Measurements from ENCODE around the gene MAML2.

The MAML2 gene

DNA sequence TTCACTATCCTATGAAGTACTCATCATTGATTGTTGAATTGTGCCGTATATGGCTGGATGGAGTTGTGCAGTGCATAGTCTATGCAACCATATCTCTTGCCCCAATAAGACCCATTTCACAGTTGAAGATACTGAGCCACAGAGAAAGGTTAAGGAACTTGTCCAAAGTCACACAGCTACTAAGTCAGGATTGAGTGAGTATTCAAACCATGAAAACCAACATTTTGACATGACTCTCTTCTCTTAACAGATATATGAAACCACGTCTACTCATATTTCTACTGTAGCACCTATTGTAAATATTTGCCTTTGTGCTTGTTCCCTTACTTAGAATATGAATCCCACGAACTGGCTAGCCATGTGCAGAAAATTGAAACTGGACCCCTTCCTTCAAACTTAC is 58.1 kb downstream of the MAML2 start:
- TF ChIP-seq, protein P1, sequence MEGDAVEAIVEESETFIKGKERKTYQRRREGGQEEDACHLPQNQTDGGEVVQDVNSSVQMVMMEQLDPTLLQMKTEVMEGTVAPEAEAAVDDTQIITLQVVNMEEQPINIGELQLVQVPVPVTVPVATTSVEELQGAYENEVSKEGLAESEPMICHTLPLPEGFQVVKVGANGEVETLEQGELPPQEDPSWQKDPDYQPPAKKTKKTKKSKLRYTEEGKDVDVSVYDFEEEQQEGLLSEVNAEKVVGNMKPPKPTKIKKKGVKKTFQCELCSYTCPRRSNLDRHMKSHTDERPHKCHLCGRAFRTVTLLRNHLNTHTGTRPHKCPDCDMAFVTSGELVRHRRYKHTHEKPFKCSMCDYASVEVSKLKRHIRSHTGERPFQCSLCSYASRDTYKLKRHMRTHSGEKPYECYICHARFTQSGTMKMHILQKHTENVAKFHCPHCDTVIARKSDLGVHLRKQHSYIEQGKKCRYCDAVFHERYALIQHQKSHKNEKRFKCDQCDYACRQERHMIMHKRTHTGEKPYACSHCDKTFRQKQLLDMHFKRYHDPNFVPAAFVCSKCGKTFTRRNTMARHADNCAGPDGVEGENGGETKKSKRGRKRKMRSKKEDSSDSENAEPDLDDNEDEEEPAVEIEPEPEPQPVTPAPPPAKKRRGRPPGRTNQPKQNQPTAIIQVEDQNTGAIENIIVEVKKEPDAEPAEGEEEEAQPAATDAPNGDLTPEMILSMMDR (IDR thresholded peaks at IDR 0.05; ENCODE audit: extremely low read depth, insufficient read depth, missing control alignments) = no peak
- in situ Hi-C loops (cut with MboI; ENCODE audit: low pct_unique_long_range_greater_than_20kb, low sequenced_read_pairs, unreplicated experiment) = no loop called here
- no peak for DNase-seq (ENCODE audit: low spot score)

DNA sequence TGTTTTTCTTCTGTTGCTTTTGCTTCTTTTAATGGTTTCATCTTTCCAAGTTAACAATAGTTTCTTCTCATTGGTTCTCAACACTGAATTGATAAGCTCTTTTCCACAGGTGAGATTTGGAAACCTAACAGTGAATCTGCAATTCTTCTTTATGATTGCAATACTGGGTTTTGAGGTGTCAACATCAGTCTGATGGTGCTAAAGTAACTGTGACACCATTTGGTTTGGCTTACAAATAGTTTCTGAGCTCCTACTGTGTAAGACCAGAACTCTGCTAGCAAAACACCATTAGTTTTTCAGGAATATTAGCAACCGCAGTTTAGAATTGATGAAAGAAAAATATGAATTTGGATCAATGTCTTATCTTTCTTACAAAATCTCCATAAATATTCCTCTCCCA is 58.6 kb downstream of the MAML2 start:
- DNase-seq (ENCODE audit: low spot score) = no peak
- in situ Hi-C loops (cut with MboI; ENCODE audit: low pct_unique_long_range_greater_than_20kb, low sequenced_read_pairs, unreplicated experiment) = no loop called here
- TF ChIP-seq, protein P1 (IDR thresholded peaks at IDR 0.05; ENCODE audit: extremely low read depth, insufficient read depth, missing control alignments) = no peak

DNA sequence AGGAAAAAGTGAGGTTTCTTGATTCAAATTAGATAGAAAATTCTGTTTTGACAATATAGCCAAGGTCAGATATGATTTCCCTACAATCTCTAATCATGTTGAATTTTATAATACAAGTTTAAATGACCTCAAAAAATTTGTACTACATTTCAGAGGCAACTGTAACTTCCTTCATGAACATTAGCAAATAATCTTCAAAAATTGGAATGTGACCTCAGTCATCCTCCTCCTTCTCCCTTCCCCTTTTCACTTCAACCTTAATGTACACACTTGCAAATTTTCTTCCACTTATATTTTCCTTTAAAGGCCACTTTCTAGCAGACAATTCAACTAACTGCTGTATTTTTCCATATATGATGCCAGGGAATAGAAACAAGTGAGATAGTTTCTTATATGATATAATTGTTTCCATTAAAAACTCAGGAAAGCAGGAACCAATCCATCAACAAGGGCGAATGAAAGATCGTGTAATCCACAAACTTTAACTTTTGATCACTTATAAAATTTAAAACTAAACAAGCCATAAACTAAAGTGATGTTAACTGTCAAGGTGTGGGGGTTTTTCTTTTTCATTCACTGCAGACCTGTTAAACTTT is 60.3 kb downstream of the MAML2 start:
- TF ChIP-seq, protein P1 (IDR thresholded peaks at IDR 0.05; ENCODE audit: extremely low read depth, insufficient read depth, missing control alignments) = no peak
- in situ Hi-C loops (cut with MboI; ENCODE audit: low pct_unique_long_range_greater_than_20kb, low sequenced_read_pairs, unreplicated experiment) = no loop called here
- DNase-seq (ENCODE audit: low spot score) = no peak

DNA sequence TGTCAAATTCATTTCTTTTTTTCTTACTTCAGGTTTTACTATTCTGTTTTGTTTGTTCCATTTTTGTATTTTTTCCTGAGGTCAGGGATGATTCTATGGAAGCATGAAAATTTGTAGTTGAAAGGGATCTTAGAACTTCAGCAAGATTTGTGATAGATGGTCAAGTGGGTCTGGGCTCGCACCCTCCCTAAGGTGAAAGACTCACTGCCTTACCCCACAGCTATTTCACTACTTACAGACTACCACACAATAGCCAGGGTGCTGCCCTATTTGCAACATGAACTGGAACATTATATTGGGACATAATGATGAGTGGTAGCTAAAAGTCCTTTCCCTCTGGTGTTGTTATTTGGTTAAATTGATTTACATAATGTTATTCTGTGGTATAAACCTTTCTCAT is 62.6 kb downstream of the MAML2 start:
- in situ Hi-C loops (cut with MboI; ENCODE audit: low pct_unique_long_range_greater_than_20kb, low sequenced_read_pairs, unreplicated experiment) = no loop called here
- TF ChIP-seq, protein P1 (IDR thresholded peaks at IDR 0.05; ENCODE audit: extremely low read depth, insufficient read depth, missing control alignments) = no peak

DNA sequence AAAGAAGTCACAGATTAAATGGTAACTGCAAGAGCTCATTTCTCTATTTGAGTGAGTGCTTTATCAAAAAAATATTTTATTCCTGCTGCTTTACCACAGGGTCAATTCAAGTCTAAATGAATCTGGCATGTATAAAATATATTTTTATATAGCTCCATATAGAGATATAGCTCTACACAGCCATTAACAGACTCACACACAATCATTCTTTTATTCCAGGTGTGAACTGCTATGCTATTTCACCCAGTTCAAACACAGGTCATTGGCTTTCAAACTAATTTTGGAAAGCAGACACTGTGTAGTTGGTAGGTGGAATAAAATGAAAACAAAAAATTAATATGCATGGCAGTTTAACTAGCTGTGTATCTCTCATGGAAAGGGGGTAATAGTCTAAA is 63.1 kb downstream of the MAML2 start:
- TF ChIP-seq, protein P1 (IDR thresholded peaks at IDR 0.05; ENCODE audit: extremely low read depth, insufficient read depth, missing control alignments) = no peak
- no peak for DNase-seq (ENCODE audit: low spot score)
- in situ Hi-C loops (cut with MboI; ENCODE audit: low pct_unique_long_range_greater_than_20kb, low sequenced_read_pairs, unreplicated experiment) = no loop called here

More for the DNA sequence above, 62.6 kb downstream of the MAML2 start:
- DNase-seq (ENCODE audit: low spot score) = no peak

DNA sequence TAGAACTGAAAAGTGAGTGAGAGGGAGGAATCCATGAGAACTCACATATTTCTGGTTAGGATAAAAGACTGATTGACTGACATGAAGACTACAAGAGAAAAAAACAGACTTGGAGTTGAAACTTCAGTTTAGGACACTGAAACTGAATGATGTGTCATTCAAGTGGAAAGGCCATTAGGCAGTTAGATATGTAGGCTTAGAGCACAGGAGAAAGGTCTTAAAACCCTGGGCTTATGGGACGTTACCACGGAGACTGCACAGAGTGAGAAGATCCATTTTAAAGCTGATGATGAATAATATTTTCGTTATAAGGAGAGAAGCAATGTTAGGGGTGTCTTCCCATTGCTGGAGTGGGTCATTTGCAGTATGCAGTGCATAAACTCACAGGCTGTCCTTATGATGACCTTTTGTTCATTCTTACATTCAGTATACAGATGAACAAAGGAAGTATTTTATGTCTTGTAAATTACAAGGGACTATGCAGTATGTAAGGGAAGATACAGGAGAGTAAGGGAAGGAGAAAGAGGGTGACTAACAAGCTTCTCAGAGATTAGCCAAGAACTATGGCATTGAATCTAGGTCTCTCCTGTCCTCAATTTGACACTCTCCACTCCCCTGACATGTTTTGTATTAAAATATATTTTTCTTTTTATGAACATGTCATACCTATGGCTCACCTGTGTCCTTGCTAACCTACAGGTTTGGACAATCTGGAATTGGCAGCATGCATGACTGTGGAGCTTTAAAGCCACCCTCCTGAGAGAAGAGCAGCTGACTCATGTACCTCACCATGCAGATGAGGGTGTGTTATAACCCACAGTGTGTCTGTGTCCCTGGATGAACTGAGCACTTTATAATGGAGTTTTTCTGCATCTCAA is 63.7 kb downstream of the MAML2 start:
- TF ChIP-seq, protein P1 (IDR thresholded peaks at IDR 0.05; ENCODE audit: extremely low read depth, insufficient read depth, missing control alignments) = no peak
- in situ Hi-C loops (cut with MboI; ENCODE audit: low pct_unique_long_range_greater_than_20kb, low sequenced_read_pairs, unreplicated experiment) = no loop called here
- DNase-seq (ENCODE audit: low spot score) = no peak

Measured in GM13977 (cell line).